Stimulated activated CD8-positive, alpha-beta memory T cell treated with anti-CD3 and anti-CD28 coated beads, Interleukin-15, amount 100 ng/mL, for 1 hour (primary cell): ENCODE results near the gene ABCB6.

Experiments used
- DNase-seq: peaks from one replicate; pipeline ENCODE4 v3.0.0-alpha.2; 2020; ENCODE audit warnings: low read depth

The ABCB6 gene

DNA sequence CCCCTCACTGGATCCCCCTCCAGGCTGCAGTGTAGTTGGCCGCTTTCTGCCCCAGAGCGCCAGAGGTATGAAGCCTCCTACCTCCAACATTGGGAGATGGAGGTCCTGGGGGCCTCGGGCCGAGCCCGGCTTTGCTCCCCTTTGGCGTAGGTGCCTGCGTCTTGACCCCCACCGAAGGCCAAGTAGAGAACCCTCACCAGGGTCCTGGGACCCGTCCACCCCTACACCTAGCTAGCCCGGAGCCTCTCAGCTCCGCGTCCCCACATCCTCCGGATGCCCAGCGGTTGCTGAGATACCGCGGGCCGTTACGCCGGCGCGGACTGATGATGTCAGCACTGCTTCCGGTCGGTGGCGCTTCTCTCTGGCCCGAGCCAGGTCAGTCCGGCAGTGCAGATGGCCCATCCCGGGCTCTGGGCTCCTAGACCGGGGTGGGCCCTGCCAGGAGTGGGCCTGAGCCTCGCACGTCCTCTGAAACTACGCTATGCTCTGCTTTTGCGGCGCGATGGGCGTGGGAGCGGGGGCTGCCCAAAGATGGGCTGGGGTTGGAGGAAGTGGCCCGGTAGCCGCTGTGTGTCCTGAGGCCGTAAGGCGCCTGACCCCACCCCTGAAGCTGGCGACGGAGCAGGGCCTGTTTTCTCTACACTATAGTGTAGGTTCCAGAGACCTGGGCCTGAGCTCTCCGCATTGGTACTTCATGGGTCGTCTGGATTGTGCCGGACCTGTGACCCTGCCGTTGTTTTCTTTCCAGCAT, 26.6 kb upstream of the ABCB6 start, which contains the start of the genes GLB1L and STK16:
TSS of gene GLB1L (minus strand) at position 297 of the 751 bp plus-strand sequence. CDS start 1,871 bp downstream, outside the sequence.
TSS of gene STK16 (plus strand) at position 332 of the 751 bp plus-strand sequence. CDS start 521 bp downstream, outside the sequence.
- DNase-seq, result peak; percentile 79

DNA sequence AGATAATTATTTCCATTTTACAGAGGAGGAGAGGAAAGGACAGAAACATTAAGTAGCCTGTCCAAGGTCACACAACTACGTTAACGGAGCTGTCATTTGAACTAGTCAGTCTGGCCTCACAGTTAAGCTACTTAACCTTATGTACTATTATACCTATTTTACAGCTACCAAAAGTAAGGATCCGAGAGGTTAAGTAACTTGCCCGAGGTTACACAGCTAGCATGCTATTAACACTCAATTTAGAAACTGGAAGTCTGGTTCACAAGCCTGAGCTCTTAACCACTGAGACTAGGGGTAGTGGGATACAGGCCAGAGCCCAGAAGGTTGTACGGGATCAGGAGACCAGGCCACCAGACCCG, 26.0 kb upstream of the ABCB6 start:
- no peak for DNase-seq

DNA sequence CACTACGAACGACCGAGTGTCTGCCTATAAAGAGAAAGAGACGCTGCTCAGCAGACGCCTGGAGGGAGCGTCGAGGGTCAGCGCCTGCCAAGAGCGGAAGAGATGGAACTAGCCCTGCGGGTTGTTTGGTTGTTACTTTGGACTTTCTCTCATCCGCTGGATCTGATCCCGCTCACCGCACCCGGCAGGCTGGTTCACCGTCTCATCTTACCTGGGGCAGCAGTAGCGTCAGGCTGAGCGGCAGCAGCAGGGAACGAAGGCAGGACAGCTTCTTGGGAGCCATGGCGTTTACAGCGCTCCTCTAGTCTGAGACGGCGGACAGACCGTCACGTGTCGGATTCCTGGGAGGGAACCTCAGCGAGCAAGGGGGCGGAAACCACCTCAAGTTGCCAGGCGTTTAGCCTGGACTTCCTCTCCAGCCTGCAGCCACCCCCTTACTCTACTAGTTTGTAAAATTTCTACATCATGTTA, 24.6 kb upstream of the ABCB6 start:
- no peak for DNase-seq

DNA sequence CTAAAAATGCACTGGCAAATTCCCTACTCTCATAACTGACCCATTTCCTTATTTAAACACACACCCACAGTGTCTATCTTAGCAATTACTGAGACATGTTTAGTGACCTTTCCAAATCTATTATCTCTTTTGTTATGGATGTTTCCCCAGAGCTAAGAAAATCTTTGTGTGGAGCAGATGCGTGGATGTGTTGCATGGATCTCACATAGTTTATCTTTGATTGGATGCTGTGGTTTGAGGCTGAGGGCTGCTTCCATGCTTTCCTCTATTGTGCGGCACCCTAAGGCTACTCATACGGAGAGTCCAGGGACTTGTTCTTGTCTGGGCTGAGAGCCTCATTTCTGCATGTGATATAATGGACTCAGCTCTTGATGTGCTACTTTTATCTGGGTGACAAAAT, 15.6 kb upstream of the ABCB6 start:
- no peak for DNase-seq

DNA sequence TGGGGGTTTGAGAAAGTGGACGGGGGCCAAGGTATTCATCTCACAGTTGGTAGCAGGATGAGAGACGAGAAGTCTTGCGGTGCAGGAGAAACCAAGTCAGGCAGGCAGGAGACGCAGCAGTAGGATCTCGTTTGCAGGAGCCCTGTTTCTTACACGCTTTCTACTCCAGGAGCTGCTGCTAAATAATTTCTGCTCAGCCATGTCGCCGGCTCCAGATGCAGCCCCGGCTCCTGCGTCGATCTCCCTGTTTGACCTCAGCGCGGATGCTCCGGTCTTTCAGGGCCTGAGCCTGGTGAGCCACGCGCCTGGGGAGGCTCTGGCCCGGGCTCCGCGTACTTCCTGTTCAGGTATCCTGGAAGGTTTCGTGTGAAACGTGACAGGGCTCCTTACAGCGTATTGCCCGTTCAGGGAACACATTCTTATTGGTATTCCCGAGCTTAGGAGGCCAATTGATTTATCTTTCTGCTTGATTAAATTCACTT, 11.3 kb upstream of the ABCB6 start:
- no peak for DNase-seq

DNA sequence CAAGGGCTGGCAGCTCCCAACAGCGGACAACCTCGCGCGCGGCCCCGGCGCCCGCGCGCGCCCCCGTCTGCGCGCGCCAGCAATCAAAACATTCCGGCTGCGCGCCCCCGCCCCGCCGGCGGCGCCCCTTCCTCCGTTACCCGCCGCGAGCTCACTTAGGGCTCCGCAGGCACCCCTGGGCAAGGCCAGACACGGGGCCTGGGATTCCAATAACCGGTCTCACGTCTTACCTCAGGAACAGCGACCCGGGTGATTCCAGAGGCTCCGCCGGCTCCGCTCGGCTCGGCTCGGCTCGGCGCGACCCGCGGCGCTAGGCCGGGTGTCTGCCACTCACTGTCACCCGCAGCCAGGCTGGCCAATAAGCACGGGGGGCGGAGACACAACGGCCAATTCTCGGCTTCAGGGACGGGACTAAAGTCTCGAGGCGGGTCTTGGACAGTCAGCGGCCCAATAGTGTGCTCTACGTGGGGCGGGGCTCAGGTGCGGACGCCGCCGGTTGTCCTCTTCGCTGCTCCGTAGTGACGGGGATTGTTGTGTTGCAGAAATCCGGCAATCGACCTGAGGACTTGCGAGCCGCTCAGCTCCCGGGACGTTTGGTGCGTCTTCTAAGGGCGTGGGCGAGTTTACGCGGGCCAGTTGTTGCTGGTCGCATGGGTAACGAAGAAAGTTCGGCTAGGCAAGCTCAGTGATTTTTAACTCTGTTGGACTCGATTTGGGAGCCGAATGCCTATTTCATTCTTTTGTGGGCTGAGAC, 10.7 kb upstream of the ABCB6 start, which contains the start of the genes ANKZF1 and ATG9A:
TSS of gene ANKZF1 (plus strand) at position 502 of the 754 bp plus-strand sequence. CDS start 452 bp downstream, outside the sequence.
TSS of gene ATG9A (minus strand) at position 332 of the 754 bp plus-strand sequence. CDS start 1,612 bp downstream, outside the sequence.
- peak; percentile 95 for DNase-seq

DNA sequence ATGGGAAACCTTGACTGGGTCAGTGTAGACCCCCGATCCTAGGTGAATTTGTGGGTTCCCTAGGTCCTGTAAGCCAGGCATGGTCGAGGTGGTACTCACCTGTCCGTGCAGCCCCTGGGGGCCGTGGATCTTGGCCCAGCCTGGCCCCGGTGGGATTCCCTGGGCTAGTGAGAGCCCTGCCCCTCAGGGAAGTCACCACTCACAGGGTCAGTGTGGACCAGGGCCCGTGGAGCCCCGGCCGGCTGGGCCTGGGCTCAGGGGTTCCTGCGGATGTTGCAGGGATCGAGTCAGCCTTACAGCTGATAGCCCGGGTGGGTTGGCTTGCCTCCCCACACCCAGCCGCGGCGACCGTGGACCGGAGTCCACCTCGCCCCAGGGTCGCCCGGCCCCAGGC, 10.2 kb upstream of the ABCB6 start:
- no peak for DNase-seq

DNA sequence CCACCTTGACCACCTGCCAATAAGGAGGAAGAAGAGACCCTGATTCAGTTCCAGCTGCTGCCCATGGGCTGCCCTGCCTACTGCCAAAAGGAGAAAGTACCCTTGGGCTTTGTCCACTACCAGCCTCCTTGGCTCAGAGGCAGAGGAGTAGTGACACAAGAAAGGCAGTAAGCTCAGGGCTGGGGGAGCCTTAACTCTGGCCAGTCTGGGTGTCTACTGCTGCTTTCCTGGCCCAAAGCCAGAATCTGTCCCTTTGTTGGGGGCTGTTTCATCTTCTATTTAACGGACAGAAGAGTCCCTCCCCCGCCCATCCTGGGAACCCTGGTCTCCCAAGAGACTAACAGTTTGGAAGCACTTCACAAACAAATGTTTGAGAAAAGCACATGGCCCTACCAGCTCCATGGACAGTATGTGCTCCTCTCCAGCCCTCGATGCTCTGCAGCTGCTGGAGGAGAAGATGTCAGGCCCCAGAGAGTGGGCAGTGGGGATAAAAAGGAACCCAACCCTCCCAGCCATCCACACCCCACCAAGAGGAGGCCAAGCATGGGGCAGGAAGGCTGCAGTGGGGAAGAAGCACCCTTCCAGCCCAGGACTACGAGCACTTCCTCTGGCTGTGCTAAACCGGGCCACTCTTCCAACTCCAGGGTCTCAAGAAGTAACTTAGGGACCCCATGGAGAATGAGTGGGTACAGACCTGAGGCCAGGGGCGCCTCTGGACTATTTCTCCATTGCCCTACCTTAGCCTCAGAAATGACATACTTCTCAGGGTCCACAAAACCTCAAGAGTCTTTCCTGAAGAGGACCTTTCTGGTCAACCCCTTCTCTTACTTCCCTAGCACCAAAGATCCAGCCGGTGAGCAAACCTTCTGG, 9.5 kb upstream of the ABCB6 start:
- DNase-seq, result no peak

DNA sequence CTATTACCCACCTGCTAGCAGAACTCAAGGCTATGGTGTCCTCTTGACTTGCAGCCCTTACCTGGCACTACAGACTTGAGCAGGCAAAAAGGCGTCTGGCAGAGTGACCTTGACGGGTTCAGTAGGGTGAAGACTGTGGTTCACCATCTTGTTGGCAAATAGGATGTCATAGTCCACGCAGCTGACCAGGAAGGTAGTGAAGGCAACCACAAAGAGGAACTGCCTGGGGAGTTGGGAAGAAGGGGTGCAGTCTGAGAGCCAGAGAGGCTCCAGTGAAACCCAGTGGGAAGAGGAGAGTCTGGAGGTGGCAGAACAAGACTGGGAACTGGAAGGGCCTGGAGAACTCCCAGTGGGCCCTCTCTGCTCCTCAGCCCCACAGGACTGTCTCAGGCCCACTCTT, 6.6 kb upstream of the ABCB6 start:
- DNase-seq, result no peak

DNA sequence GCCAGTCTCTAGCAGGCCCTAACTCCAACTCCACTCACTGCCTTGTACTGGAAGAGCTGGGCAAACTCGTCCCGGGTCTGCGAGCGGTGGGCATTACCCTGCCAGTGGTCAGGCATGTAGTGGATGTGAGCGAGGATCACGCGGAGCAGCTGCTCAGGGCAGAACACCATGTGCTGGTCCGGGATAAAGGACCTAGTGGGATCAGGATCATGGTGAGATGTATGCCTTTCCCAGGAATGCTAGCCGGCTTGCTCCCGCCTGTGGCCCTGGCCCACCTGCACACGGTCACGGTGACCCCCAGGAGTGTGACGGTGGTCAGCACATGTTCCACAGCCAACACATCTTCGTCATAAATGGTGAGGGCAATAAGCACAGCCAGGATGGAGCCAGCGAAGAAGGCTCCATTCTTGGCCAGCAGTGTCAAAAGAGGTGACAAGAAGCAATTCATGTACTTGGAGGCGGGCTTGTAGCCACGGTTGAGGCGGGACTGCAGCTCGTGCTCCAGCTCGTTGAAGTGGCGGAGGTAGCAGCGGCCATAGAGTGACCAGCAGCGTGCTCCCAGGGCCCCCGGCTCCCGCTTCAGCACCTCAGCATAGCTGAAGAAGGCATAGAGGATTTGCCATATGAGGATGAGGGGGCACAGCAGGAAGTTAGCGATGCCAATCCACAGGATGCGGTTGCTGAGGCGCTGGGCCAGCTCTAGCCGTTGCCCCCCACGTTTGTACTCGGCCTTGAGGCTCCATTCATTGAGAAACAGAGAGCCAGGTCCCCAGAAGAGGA, 5.3 kb upstream of the ABCB6 start:
- DNase-seq, result no peak

DNA sequence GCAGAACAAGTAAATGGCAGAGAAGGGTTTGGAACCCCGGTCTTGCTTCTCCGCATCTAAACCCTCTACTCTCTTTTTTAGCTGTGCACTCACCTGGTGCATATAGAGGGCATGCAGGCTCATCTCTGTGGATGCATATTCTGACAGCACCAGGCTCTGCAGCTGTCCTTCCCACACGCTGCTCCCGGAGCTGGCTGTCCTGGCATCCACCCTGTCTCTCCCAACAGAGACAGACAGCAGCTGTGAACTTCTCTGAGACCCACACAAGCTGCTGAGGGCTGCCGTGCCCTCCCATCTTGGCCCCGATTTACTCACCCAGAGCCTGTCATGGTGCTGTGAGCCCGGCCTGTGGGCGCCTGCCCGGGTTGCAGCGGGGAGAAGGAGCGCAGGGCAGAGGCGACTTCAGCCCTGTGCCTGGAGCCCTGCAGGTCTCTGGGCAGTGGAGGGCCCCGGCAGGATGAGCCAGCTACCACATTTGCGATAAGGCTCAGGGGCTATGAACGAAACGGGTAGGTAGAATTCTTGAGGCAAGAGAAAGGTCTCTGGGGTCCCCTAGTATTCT, 3.3 kb upstream of the ABCB6 start:
- DNase-seq, result no peak

DNA sequence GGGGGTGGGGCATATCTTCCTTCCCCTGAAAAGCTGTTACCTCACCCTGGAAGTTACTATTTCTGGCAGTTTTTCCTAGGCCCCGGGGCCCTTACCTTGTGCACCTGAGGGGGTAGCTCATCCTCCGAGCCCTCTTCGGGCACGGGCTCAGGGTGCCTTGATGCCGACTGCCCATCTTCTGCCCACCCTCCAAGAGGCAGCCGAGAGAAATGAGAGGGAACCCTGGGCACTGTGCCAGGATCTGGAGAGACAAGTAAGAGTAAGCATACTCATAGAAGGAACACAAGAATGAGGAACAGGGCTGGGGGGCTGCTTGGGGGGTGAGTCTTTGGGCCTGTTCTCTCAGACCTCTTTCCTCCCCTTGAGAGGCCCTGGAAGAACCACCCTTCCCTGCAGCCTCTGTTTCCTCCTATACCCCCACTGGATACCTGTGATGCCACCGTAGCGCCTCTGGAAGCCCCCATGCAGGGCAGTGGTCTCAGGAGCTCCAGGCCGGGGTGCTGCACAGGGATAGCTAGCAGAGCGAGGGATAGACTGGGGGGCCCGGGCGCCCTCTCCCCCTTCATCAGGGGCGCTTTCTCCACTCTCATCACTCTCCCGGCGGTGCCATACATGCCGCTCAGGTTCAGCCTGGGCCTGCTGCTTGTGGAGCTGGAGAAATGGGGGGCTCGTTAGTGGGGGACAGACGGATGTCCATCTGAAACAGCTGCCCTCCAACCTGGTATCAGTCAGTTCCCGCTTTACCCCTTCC, 2.1 kb upstream of the ABCB6 start:
- DNase-seq, result no peak

DNA sequence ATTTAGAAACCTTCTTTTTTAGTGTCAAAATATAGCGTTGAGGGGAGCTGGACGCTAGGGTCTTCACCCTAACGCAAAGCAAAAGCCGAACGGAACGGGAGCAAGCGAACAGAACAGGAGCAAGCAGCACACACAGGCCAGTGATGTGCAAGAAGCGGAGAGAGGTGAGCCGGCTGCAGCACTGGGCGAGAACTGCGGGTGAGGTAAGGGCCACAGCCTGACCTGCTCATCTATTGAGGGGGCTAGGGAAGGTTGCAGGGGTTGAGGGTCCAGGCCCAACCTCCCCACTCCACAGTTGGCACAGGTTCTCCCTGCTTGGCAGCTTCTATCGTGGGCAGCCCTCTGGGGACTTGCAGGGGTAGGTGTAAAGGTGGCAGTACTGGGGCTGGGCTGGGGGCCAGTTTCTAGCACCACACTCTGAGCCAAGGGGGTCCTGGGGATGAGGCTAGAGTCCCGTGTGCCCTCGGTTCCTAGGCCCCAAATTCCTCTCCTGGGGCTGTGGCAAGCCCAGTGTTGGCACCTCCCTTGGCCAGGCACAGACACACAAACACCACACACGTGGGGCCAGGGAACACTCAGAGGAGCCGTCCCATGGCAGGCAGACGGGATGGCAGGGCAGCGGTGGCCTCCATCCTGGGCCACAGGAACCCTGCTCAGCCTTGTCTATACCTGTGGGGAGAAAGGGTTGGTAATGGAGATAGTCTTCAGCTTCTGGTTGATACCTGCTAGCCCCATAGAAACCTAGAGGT, 1.2 kb upstream of the ABCB6 start:
- DNase-seq, result no peak

DNA sequence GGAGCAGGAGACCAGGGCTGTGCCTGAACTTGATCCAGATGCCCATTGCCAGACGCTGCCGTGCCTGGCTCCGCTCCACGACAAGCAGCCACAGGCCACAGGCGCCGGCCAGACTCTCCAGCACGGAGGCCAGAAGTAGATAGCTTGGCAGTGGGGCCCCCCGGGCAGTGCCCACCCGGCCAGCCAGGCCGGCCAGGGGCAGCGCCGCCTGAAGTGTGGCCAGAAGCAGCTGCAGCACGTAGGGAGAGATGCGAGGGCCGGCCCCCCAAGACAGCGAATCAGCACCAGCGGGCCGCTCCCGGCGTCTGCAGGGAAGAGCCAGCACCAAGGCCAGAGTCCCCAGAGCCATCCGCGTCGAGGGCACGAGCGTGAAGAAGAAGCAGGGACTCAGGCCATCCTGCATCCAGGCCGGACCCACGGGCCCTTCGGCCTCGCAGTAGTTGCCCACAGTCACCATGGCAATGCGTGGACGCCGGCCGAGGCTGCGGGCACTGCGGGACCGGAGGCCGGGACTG, 484 bp downstream of the ABCB6 start:
- no peak for DNase-seq

DNA sequence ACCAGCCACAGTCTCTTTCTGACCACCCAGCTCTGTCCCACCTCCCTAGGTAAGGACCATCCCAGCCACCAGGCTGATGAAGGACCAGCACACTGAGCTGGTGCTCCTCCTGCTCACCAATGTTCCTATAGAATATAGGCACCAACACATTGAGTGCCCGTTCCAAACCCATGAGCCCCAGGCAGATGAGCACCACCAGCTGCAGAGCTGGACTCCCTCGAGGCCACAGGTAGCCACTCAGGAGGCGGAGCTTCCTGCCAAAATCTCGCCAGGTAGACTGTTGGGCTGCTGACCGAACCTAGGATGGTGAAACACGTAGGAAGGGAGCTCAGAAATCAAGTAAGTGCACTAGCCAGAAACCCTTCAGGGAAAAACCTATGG, 2.2 kb downstream of the ABCB6 start:
- no peak for DNase-seq

DNA sequence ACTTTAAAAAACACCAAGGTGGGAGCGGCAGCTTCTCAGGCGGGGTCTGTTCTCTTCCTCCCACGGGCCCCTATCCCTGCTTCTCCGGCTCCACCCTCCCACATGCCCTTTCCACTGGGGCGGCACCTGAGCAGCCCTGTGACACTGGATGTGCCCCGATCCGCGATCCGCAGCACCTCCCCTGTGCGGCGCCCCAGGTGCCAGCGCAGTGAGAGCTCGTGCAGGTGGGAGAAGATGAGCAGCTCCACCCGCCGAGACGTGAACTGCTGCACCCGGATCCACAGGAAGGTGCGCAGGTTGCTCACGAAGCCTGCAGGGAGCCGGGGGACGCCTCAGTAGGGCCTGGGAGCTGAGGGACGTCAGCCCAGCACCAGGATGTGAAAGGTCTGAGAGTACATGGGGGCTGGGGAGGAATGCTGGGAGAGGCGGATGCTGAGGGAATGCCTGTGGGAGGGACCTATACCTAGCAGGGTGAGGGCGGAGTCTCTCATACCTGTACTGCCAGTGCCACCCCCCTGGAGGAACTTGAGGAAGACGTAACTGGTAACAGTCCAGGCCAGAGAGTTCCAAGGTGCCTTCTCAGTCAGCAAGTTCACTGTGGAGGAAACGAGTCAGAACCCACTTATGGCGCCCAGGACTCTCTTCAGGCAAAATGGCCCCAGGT, 2.8 kb downstream of the ABCB6 start:
- DNase-seq, result no peak

DNA sequence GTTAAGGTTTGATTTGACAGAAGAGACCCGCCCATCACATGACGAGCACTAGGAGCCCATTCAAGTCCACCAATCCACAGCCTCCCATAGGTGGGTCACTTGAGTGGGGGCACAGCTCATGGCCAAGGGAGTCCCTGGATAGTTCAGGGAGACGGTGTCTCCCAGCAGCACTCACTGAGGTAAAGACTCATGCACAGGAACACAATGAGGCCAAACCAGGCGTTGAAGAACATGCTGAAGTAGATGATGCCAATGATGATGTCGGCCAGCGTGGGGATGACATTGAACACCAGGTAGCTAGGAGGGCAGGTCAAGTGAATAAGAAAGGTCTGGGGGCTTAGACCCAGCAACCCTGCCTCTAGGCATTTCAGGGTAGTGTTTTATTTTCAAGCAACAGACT, 4.0 kb downstream of the ABCB6 start:
- DNase-seq, result no peak

DNA sequence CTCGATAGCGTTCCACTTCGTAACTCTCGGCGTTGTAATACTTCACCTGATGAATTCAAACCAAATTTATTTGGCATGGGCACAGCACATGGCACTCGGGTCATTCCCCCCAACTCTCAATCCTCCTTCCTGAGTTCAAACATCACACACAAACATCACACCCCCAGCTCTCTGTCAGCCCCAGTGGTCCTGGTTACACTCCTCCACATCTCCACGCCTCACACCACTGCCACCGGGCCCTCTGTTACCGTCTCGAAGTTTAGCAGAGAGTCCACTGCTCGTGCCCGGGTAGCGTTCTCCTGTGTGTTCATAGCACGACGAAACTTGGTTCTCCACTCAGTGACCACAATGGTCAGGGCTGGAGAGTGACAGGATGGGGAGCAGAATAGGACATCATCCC, 4.6 kb downstream of the ABCB6 start:
- DNase-seq, result no peak
